ENCODE data around the gene OGFOD1. TPM values are rescaled to one million over a fixed set of nuclear protein-coding genes. Genes with fewer than 3 reads are reported as not detected.

OGFOD1 gene
- total RNA-seq, result 10 to 100 TPM; 18.0 to 23.7 TPM

DNA sequence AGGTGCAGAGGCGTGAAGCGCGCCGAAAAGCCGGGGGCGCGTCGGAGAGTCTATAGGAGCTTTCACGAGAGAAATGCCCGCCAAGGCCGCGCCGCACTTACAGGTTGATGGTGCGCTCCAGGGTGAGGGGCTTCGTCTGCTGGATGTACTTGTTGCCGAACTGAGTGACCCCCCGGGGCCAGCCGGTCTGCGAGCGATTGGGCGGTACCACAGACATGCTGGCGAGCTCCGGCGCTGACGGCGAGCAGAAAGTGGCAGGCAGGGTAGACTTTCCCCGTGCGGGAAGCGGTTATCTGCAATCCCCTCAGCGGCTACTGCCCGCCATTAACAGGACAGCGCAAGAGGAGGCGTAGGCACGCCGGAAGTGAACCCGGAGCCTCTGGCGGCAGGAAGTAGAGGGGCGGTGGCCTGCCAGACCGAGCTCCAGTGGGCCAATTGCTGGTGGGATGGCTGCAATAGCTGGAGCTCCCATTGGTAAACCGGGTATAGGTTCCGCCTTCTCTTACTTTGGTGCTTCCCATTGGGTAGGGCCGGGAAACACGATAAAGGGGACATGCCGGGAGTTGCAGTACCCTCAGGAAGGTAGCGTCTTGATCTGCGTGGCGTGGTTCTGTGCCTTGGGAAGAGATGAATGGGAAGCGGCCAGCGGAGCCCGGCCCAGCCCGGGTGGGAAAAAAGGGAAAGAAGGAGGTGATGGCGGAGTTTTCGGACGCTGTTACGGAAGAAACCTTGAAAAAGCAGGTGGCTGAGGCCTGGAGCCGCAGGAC, at the start of gene OGFOD1, which contains the start of gene NUDT21:
Gene OGFOD1 (plus strand): TSS at position 569 of the 767 bp plus-strand sequence. CDS start 59 bp downstream, at position 628.
Gene NUDT21 (minus strand): TSS at position 347 of the 767 bp plus-strand sequence. CDS start 130 bp downstream, at position 217.
- H3K27me3 ChIP-seq, result no peaks in the 10 kb centered on the region
- peak; percentile 96 for DNase-seq (ENCODE audit: low spot score)
- TF ChIP-seq CTCF (IDR thresholded peaks at IDR 0.05), result peak in 1 of 2 donors; percentile 20
- peak within 1 kb of the TSS; percentile 74 to 96 for H3K4me3 ChIP-seq
- peaks cover 0 to 38% of the 10 kb centered on the region in 2 donors for H3K4me1 ChIP-seq
- H3K9me3 ChIP-seq, result no peaks in the 10 kb centered on the region
- H3K36me3 ChIP-seq, result peaks cover 31% of the 10 kb centered on the region
- peak within 1 kb of the TSS; percentile 81 for H3K27ac ChIP-seq

- no peak overlapping the region for H3K27ac ChIP-seq
- H3K4me1 ChIP-seq, result no peaks in the 10 kb centered on the region
- no peaks in the 10 kb centered on the region for H3K9me3 ChIP-seq
- TF ChIP-seq CTCF (IDR thresholded peaks at IDR 0.05), result no peak
- H3K36me3 ChIP-seq, result peaks cover 67% of the 10 kb centered on the region
- no peaks in the 10 kb centered on the region for H3K27me3 ChIP-seq
- DNase-seq (ENCODE audit: low spot score), result no peak
- no peak overlapping the region for H3K4me3 ChIP-seq
Observed at GRCh38 chr16:56405977-56406672, 45.2 kb upstream of the OGFOD1 start.

DNA sequence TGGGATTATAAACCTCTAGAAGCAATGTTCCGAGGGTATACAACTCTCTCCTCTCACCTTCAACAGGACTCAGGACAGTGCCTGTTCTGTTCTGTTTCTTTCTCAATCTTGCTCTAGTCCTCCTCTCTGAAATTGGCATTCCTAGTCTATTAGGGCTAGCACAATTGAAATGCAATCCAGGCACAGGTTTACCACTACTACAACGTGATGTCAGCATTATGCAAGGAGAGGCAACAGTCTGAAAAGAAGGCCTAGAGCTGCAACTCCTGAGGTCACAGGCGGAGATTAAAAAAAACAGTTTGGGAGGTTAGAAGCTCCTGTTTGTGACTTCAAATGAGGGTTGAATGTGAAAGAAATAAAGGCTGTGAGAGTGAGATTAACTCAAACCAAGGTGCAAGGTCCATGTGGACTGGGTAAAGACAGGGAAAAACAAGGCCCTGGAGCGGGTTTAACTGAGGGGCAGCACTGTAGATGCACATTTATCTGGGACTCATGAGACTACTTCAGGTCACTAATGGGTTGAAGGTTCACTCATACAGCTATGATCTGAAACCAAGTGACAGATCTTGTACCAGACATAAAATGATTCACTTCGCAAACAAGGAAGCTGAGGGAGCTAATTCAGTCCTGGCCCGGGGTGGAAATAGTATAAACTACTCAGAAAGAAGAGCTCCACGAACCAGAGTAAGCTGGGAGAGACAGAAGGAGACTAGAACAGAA, 42.8 kb upstream of the OGFOD1 start:
- no peak overlapping the region for H3K4me3 ChIP-seq
- H3K36me3 ChIP-seq, result peaks cover 64% of the 10 kb centered on the region
- no peak for TF ChIP-seq CTCF (IDR thresholded peaks at IDR 0.05)
- no peaks in the 10 kb centered on the region for H3K4me1 ChIP-seq
- no peaks in the 10 kb centered on the region for H3K27me3 ChIP-seq
- H3K9me3 ChIP-seq, result no peaks in the 10 kb centered on the region
- no peak for DNase-seq (ENCODE audit: low spot score)
- no peak overlapping the region for H3K27ac ChIP-seq

DNA sequence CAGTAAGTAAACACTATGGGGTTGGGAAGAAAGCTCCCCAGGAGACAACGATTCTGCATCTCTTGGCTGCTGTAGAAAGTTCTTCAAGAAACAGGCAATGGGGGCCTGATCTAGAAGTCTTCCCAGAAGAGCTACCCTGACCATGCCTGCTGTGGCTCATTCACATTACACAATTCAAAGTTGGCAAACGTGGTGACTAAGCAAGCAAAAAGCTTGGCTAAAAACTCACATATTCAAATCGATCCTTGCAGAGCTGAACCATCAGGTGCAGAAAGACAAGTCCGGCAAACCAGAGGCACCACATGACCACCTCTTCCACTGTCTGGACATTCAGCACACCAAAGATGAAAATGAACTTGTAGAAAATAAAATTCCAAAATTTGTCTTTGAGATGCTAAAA, 42.2 kb upstream of the OGFOD1 start:
- no peaks in the 10 kb centered on the region for H3K27me3 ChIP-seq
- H3K4me1 ChIP-seq, result peaks cover 0 to under 1% of the 10 kb centered on the region in 2 donors
- H3K36me3 ChIP-seq, result peaks cover 60% of the 10 kb centered on the region
- H3K9me3 ChIP-seq, result no peaks in the 10 kb centered on the region
- H3K4me3 ChIP-seq, result no peak overlapping the region
- no peak for DNase-seq (ENCODE audit: low spot score)
- H3K27ac ChIP-seq, result no peak overlapping the region
- TF ChIP-seq CTCF (IDR thresholded peaks at IDR 0.05), result no peak

GRCh38 chr16:56411123-56411522, 40.2 kb upstream of the OGFOD1 start:
- H3K36me3 ChIP-seq, result peaks cover 50% of the 10 kb centered on the region
- H3K27ac ChIP-seq, result no peak overlapping the region
- H3K4me1 ChIP-seq, result peaks cover 0 to 16% of the 10 kb centered on the region in 2 donors
- H3K4me3 ChIP-seq, result no peak overlapping the region
- DNase-seq (ENCODE audit: low spot score), result no peak
- H3K27me3 ChIP-seq, result no peaks in the 10 kb centered on the region
- no peak for TF ChIP-seq CTCF (IDR thresholded peaks at IDR 0.05)
- no peaks in the 10 kb centered on the region for H3K9me3 ChIP-seq
